GM12878 (cell line): ENCODE data around the gene LGALS3BP. TPM values are rescaled to one million over a fixed set of nuclear protein-coding genes. Genes with fewer than 3 reads are reported as not detected.

Experiments used
- ATAC-seq: fragments of 200-7000 bp; cut with Tn5 transposase; 3 replicates; pipeline ENCODE4 v1.9.1; 2020; ENCODE audit warnings: mild to moderate bottlenecking, moderate library complexity
- BruUV-seq: library from RNA; stranded (reverse); fragments of 400-500 nt; replicated peaks from 2 replicates; lab custom pipeline; 2021; lab: Mats Ljungman, UMichigan
- CTCF ChIA-PET: fragments of 300-600 bp; sonication (Branson Sonifier 250); formaldehyde crosslinking; extraction: SDS; loops from one replicate; lab custom pipeline; 2021; ENCODE audit warnings: inconsistent platforms; lab: Yijun Ruan, JAX
- POLR2A ChIA-PET: fragments of 350-600 bp; formaldehyde crosslinking; extraction: SDS; loops from one replicate; lab custom pipeline; 2021; ENCODE audit warnings: inconsistent platforms; lab: Charles Lee
- RAD21 ChIA-PET: fragments of 300-600 bp; sonication (Branson Sonifier 250); formaldehyde crosslinking; loops from one replicate; lab custom pipeline; 2023; ENCODE audit warnings: antibody characterized with exemption; ENCODE audit not compliant: unreplicated experiment; lab: Charles Lee
- SMC1A ChIA-PET: fragments of 300-600 bp; sonication (Branson Sonifier 250); formaldehyde crosslinking; loops from one replicate; lab custom pipeline; 2023; ENCODE audit not compliant: unreplicated experiment, uncharacterized antibody; lab: Charles Lee
- DNase-seq: peaks from one replicate; pipeline ENCODE4 v3.0.0-alpha.2; 2011; ENCODE audit warnings: low read depth, low spot score
- FAIRE-seq: peaks from 3 replicates; lab custom pipeline; 2011; peaks lifted over from hg19 to GRCh38; lab: Jason Lieb, UNC
- H2AFZ ChIP-seq: 2 replicates; pipeline ENCODE4 v1.6.0; 2011; ENCODE audit warnings: low read depth, low read length, control low read depth; ENCODE audit not compliant: control insufficient read depth
- H3K27ac ChIP-seq: 2 replicates; pipeline ENCODE4 v1.5.1; 2011; ENCODE audit warnings: control low read depth; ENCODE audit not compliant: control insufficient read depth, insufficient read depth
- H3K27me3 ChIP-seq, 2 experiments: replicated peaks in 1 of 2; 2 replicates each; pipeline versions ENCODE4 v1.6.0 to v1.6.1; 2011; ENCODE audit warnings: low read length in 1 of 2; ENCODE audit not compliant: control insufficient read depth in 2 of 2, insufficient read depth in 2 of 2
- H3K36me3 ChIP-seq, 2 experiments: 2 replicates each; pipeline ENCODE4 v1.5.1; 2011; ENCODE audit warnings: low read length in 1 of 2; ENCODE audit not compliant: control insufficient read depth in 2 of 2, insufficient read depth in 2 of 2
- H3K4me1 ChIP-seq: 2 replicates; pipeline ENCODE4 v1.6.1; 2011; ENCODE audit warnings: mild to moderate bottlenecking, low read length, moderate library complexity, mixed read lengths; ENCODE audit not compliant: control insufficient read depth, insufficient read depth
- H3K4me2 ChIP-seq: 2 replicates; pipeline ENCODE4 v1.6.0; 2011; ENCODE audit warnings: control low read depth; ENCODE audit not compliant: control insufficient read depth, insufficient read depth
- H3K4me3 ChIP-seq: fragments of 200-600 bp; sonication (generic); 2 replicates; pipeline ENCODE4 v1.5.1; 2016
- H3K79me2 ChIP-seq: 2 replicates; pipeline ENCODE4 v1.6.0; 2011; ENCODE audit warnings: low read length; ENCODE audit not compliant: control insufficient read depth, insufficient read depth
- H3K9ac ChIP-seq: 2 replicates; pipeline ENCODE4 v1.8.0; 2011; ENCODE audit warnings: low read length, control low read depth, mixed read lengths; ENCODE audit not compliant: control insufficient read depth, insufficient read depth
- H3K9me3 ChIP-seq: replicated peaks from 3 replicates; pipeline ENCODE4 v1.5.1; 2011; ENCODE audit warnings: mild to moderate bottlenecking, low read length; ENCODE audit not compliant: control insufficient read depth, insufficient read depth
- H4K20me1 ChIP-seq: 2 replicates; pipeline ENCODE4 v1.6.0; 2011; ENCODE audit not compliant: control insufficient read depth, insufficient read depth
- E4F1 ChIP-seq: fragments of 450-650 bp; IDR thresholded peaks from 2 replicates; pipeline ENCODE4 v1.6.1; 2018; ENCODE audit warnings: borderline replicate concordance, mild to moderate bottlenecking; ENCODE audit not compliant: partially characterized antibody
- IRF5 ChIP-seq: fragments of 450-650 bp; IDR thresholded peaks from 2 replicates; pipeline ENCODE4 v1.6.1; 2017; ENCODE audit warnings: borderline replicate concordance
- MXI1 ChIP-seq: fragments of 150-350 bp; IDR thresholded peaks from 2 replicates; pipeline ENCODE4 v1.6.1; 2011; ENCODE audit warnings: low read depth, mild to moderate bottlenecking, inconsistent platforms, low read length, improper control_type of control experiment
- RCOR1 ChIP-seq: conservative IDR thresholded peaks from 2 replicates; pipeline ENCODE4 v1.6.1; 2012; ENCODE audit warnings: low read depth, low read length, improper control_type of control experiment
- ZNF24 ChIP-seq: fragments of 450-650 bp; IDR thresholded peaks from 2 replicates; pipeline ENCODE4 v1.6.1; 2017; ENCODE audit warnings: antibody characterized with exemption, mild to moderate bottlenecking
- WGBS: methylation state at CpG from one replicate; pipeline ENCODE4 v1.1.6; 2016; ENCODE audit warnings: low lambda C conversion rate; ENCODE audit not compliant: insufficient replicate concordance, insufficient coverage; ENCODE audit errors: missing lambda C conversion rate; 5-methylcytosine and 5-hydroxymethylcytosine counted together
- in situ Hi-C: fragments of 300-500 bp; cut with MboI; formaldehyde crosslinking; loops from 9 replicates; pipeline ENCODE4 v1.14.3; 2018; ENCODE audit warnings: mixed read lengths
- intact Hi-C: fragments of 100-400 bp; cut with micrococcal nuclease; formaldehyde crosslinking; loops from one replicate; pipeline ENCODE4 v1.14.2; 2022; ENCODE audit not compliant: unreplicated experiment
- polyA plus RNA-seq, 11 experiments: library from polyadenylated mRNA; depleted of rRNA in 4 of 11; unstranded in 6 of 11; stranded (reverse) in 5 of 11; fragments of >200 nt; fragmentation: Nextera tagmentation in 4 of 11; fragmentation: Illumina TruSeq in 1 of 11; extraction: Ambion mirVana in 4 of 11; extraction: Trizol in 1 of 11; gene quantifications; 1 replicate in 1 of 11; 2 replicates in 10 of 11; pipeline versions ENCODE4 v1.2.1 to v1.2.3, GENCODE V29; 2011 to 2016; ENCODE audit warnings: inconsistent platforms in 2 of 11, missing spikeins in 2 of 11, low read depth in 1 of 11
- total RNA-seq, 4 experiments: library from RNA; depleted of rRNA in 3 of 4; stranded (reverse); fragments of >200 nt in 3 of 4; fragmentation: Illumina TruSeq in 1 of 4; extraction: Trizol in 1 of 4; gene quantifications; 2 replicates each; pipeline versions ENCODE4 v1.2.1 to v1.2.3, GENCODE V29; 2013 to 2021

The LGALS3BP gene
- total and polyA plus RNA-seq, 10 of the 15 experiments (the other 5 are each of a cell fraction or from before 2014, with no cell fraction given) = 0.52 to 5.2 (median 1.9) TPM

- ATAC-seq (no peak), DNase-seq (no peak), FAIRE-seq (no peak)
- ChIA-PET RAD21 (no interaction called here), POLR2A (no interaction called here), CTCF (no interaction called here), SMC1A (no interaction called here)
- no TSS peak for BruUV-seq
- Histone ChIP-seq H3K4me3 (no peak overlapping the region), H3K4me2 (no peak overlapping the region), H3K36me3 (no peaks in the 10 kb centered on the region), H4K20me1 (no peaks in the 10 kb centered on the region), H3K4me1 (no peaks in the 10 kb centered on the region), H2AFZ (no peak overlapping the region), H3K27ac (no peak overlapping the region), H3K27me3 (peaks cover 0 to 4% of the 10 kb centered on the region in 2 experiments; a peak in 2 of 4 replicates), H3K79me2 (no peaks in the 10 kb centered on the region), H3K9ac (no peak overlapping the region), H3K9me3 (no peaks in the 10 kb centered on the region)
- in situ Hi-C loops = no loop called here
- TF ChIP-seq ZNF24 (no peak), E4F1 (no peak), RCOR1 (no peak), MXI1 (no peak), IRF5 (no peak)
- intact Hi-C loops = no loop called here
- WGBS = 0% methylated on average over 5 of the region's 6 CpGs
Observed at GRCh38 chr17:78939615-78940014, 40.1 kb downstream of the LGALS3BP start.
